Vein endothelial cell (primary cell): Measurements from ENCODE around the gene PLAAT3. TPM values are rescaled to one million over a fixed set of nuclear protein-coding genes. Genes with fewer than 3 reads are reported as not detected.

Source experiments
- total RNA-seq: library from RNA; depleted of rRNA; stranded (reverse); fragments of >200 nt; gene quantifications from 2 replicates; pipeline ENCODE4 v1.2.3, GENCODE V29; 2012

The PLAAT3 gene
- 26.1 and 43.1 TPM in 2 replicates for total RNA-seq

GRCh38 chr11:63614136-63614671 is at the start of gene PLAAT3:
Gene PLAAT3 (minus strand): TSS chr11:63614433. CDS start chr11:63614014, 419 bp downstream.

GRCh38 chr11:63563201-63564055 is 50.8 kb downstream of the PLAAT3 start, which contains the start of gene PLAAT2:
Gene PLAAT2 (minus strand): TSS chr11:63563379. CDS start chr11:63563324, 55 bp downstream.

DNA sequence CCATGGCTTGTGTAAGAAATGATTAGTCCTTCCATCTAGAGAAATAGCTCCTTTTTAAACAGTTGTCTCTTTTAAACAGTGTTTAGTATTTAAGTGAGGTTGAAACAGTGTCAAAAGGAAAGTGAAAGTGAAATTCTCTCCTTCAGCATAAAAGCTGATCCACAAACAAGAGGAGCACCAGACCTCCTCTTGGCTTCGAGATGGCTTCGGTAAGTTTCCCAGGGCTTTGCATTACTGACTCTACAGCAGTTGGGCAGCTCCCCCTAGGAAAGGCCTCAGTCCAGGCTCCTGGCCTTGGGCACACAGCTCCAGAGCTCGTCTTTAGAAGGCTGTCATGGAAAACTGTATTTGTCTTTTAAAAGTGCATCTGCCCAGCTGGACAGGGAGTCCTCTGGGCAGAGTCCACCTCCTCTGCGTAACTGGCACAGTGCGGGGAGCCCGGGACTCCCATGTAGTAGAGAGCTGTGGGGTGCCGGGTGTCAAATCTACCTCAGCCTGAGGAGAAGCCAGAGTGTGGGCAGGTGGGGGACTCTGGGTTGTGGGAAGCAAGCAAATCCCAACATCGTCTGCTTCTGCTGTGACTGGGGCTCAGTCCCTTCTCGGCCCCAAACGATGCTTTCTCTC is 77.5 kb downstream of the PLAAT3 start, which contains the start of gene PLAAT4:
TSS of gene PLAAT4 (plus strand) at position 140 of the 624 bp plus-strand sequence. CDS start at position 201, 61 bp downstream.

Other genes starting within 250 kb of the PLAAT3 start
- gene SLC22A9, start 244.6 kb downstream of the PLAAT3 start, total RNA-seq = not detected in 2 replicates
- not detected in 2 replicates for gene PLAAT5, start 123.3 kb downstream of the PLAAT3 start, total RNA-seq
- gene LGALS12, start 108.3 kb downstream of the PLAAT3 start, total RNA-seq = not detected in 2 replicates
- 0.96 and 1.6 TPM in 2 replicates for gene PLAAT4, start 77.6 kb downstream of the PLAAT3 start, total RNA-seq
- not detected in 2 replicates for gene PLAAT2, start 51.1 kb downstream of the PLAAT3 start, total RNA-seq
- 143 and 174 TPM in 2 replicates for gene ATL3, start 56.9 kb upstream of the PLAAT3 start, total RNA-seq
- gene RTN3, start 67.1 kb upstream of the PLAAT3 start, total RNA-seq = 87.1 and 102 TPM in 2 replicates
- gene ZFTA, start 154.3 kb upstream of the PLAAT3 start, total RNA-seq = 24.7 and 25.2 TPM in 2 replicates
- 27.4 and 28.8 TPM in 2 replicates for gene SPINDOC, start 199.0 kb upstream of the PLAAT3 start, total RNA-seq
- gene MARK2, start 224.7 kb upstream of the PLAAT3 start, total RNA-seq = 23.2 and 25.9 TPM in 2 replicates